Endothelial cell of umbilical vein (primary cell): Measurements from ENCODE around the gene ICAM5. TPM values are rescaled to one million over a fixed set of nuclear protein-coding genes. Genes with fewer than 3 reads are reported as not detected.

Experiments used
- BruUV-seq: library from RNA; stranded (reverse); fragments of 400-500 nt; replicated peaks from 2 replicates; lab custom pipeline; 2021; lab: Mats Ljungman, UMichigan
- CTCF ChIA-PET: fragments of 300-600, 350-600 bp; sonication (Branson Sonifier 250); formaldehyde crosslinking; loops from one replicate; lab custom pipeline; 2021; ENCODE audit warnings: antibody characterized with exemption, inconsistent platforms; lab: Charles Lee
- POLR2A ChIA-PET: fragments of 300-600, 350-600 bp; sonication (Branson Sonifier 250); formaldehyde crosslinking; loops from one replicate; lab custom pipeline; 2021; ENCODE audit warnings: antibody characterized with exemption, inconsistent platforms; lab: Charles Lee
- DNase-seq: peaks from one replicate; pipeline ENCODE4 v3.0.0-alpha.2; 2011; ENCODE audit warnings: low read depth, low spot score
- FAIRE-seq: peaks from 2 replicates; lab custom pipeline; 2011; peaks lifted over from hg19 to GRCh38; lab: Jason Lieb, UNC
- H2AFZ ChIP-seq: 2 replicates; pipeline ENCODE4 v1.6.0; 2012; ENCODE audit warnings: low read depth, low read length, control low read depth, inconsistent platforms
- H3K27ac ChIP-seq: 2 replicates; pipeline ENCODE4 v1.5.1; 2011; ENCODE audit warnings: low read depth, mild to moderate bottlenecking, control low read depth, low read length, moderate library complexity; ENCODE audit not compliant: insufficient read depth
- H3K27me3 ChIP-seq, 2 experiments: 2 replicates each; pipeline versions ENCODE4 v1.6.0 to v1.6.1; 2011; ENCODE audit warnings: low read length in 2 of 2, mixed read lengths in 1 of 2; ENCODE audit not compliant: control insufficient read depth in 2 of 2, insufficient read depth in 2 of 2
- H3K36me3 ChIP-seq, 2 experiments: 2 replicates in 1 of 2; 3 replicates in 1 of 2; pipeline ENCODE4 v1.5.1; 2011; ENCODE audit warnings: low read length in 2 of 2, mild to moderate bottlenecking in 1 of 2, moderate library complexity in 1 of 2; ENCODE audit not compliant: control insufficient read depth in 2 of 2, insufficient read depth in 2 of 2; ENCODE audit errors: extremely low read depth in 1 of 2
- H3K4me1 ChIP-seq: 3 replicates; pipeline ENCODE4 v1.5.1; 2011; ENCODE audit warnings: mild to moderate bottlenecking, low read length; ENCODE audit not compliant: control insufficient read depth, insufficient read depth; ENCODE audit errors: extremely low read depth
- H3K4me2 ChIP-seq: 2 replicates; pipeline ENCODE4 v1.6.1; 2011; ENCODE audit warnings: low read length, control low read depth, mixed read lengths; ENCODE audit not compliant: insufficient read depth
- H3K4me3 ChIP-seq, 3 experiments: fragments of 200-600 bp in 1 of 3; sonication (generic), shearing (Covaris generic) in 1 of 3; replicated peaks in 1 of 3; 2 replicates each; pipeline ENCODE4 v1.5.1; 2011 to 2016; ENCODE audit warnings: control low read depth in 3 of 3, low read length in 3 of 3, mild to moderate bottlenecking in 2 of 3, inconsistent platforms in 1 of 3, low read depth in 1 of 3, moderate library complexity in 1 of 3; ENCODE audit not compliant: insufficient read depth in 1 of 3
- H3K79me2 ChIP-seq: 2 replicates; pipeline ENCODE4 v1.6.0; 2012; ENCODE audit warnings: low read length, inconsistent platforms; ENCODE audit not compliant: control insufficient read depth, insufficient read depth
- H3K9ac ChIP-seq: replicated peaks from 2 replicates; pipeline ENCODE3; 2011; ENCODE audit warnings: low read length, control low read depth; ENCODE audit not compliant: insufficient read depth; ENCODE audit errors: extremely low read depth
- H3K9me1 ChIP-seq: replicated peaks from 3 replicates; pipeline ENCODE4 v1.6.0; 2011; ENCODE audit warnings: mild to moderate bottlenecking, low read length; ENCODE audit not compliant: control insufficient read depth, insufficient read depth; ENCODE audit errors: extremely low read depth
- H3K9me3 ChIP-seq: replicated peaks from 2 replicates; pipeline ENCODE4 v1.5.1; 2012; ENCODE audit warnings: low read length, inconsistent platforms; ENCODE audit not compliant: control insufficient read depth, insufficient read depth
- H4K20me1 ChIP-seq: replicated peaks from 2 replicates; pipeline ENCODE3; 2011; ENCODE audit warnings: mild to moderate bottlenecking, low read length; ENCODE audit not compliant: control insufficient read depth, insufficient read depth; ENCODE audit errors: extremely low read depth
- EZH2 ChIP-seq: IDR thresholded peaks from 2 replicates; pipeline ENCODE4 v1.6.1; 2012; ENCODE audit warnings: borderline replicate concordance, low read depth, mild to moderate bottlenecking, moderate library complexity, low read length, inconsistent platforms; ENCODE audit not compliant: severe bottlenecking
- FOS ChIP-seq: IDR thresholded peaks from 2 replicates; pipeline ENCODE4 v1.6.1; 2011; ENCODE audit warnings: mild to moderate bottlenecking, low read length, moderate library complexity, borderline replicate concordance; ENCODE audit not compliant: insufficient read depth
- GATA2 ChIP-seq: IDR thresholded peaks from 2 replicates; pipeline ENCODE4 v1.7.0; 2011; ENCODE audit warnings: low read depth, mild to moderate bottlenecking, moderate library complexity, mixed read lengths, low read length; ENCODE audit not compliant: insufficient read length, insufficient read depth
- JUN ChIP-seq: IDR thresholded peaks from 2 replicates; pipeline ENCODE4 v1.6.1; 2011; ENCODE audit warnings: borderline replicate concordance, low read depth; ENCODE audit not compliant: insufficient read length, insufficient read depth
- MYC ChIP-seq: IDR thresholded peaks from one replicate; pipeline ENCODE4 v1.6.1; 2011; ENCODE audit warnings: mild to moderate bottlenecking, low read depth, low read length
- POLR2A ChIP-seq: IDR thresholded peaks from 2 replicates; pipeline ENCODE4 v1.6.1; 2012; ENCODE audit warnings: low read depth, mild to moderate bottlenecking, control low read depth, low read length
- POLR2AphosphoS5 ChIP-seq: IDR thresholded peaks from 2 replicates; pipeline ENCODE4 v1.6.1; 2012; ENCODE audit warnings: low read depth, mild to moderate bottlenecking, control low read depth, low read length, moderate library complexity; ENCODE audit not compliant: insufficient read depth
- dilution Hi-C: fragments of 300-500 bp; cut with MboI; formaldehyde crosslinking; loops from one replicate; pipeline ENCODE4 v1.15.0; 2019; ENCODE audit warnings: low sequenced_read_pairs; ENCODE audit not compliant: extremely low pct_ligation_motif_present
- intact Hi-C: fragments of 100-400 bp; cut with micrococcal nuclease; formaldehyde crosslinking; loops from one replicate; pipeline ENCODE4 v1.10.0; 2022
- polyA plus RNA-seq, 4 experiments: library from polyadenylated mRNA; depleted of rRNA in 3 of 4; stranded (reverse) in 3 of 4; unstranded in 1 of 4; fragments of >200 nt; gene quantifications; 2 replicates each; pipeline versions ENCODE4 v1.2.1 to v1.2.3, GENCODE V29; 2011 to 2012; ENCODE audit warnings: missing spikeins in 1 of 4
- total RNA-seq: library from RNA; stranded (reverse); gene quantifications from 2 replicates; pipeline ENCODE4 v1.2.3, GENCODE V29; 2021
- TF ChIP-seq, protein P1 (sequence below), 2 donors: IDR thresholded peaks; 1 replicate in 1 of 2; 2 replicates in 1 of 2; pipeline ENCODE4 v1.5.1; 2011; ENCODE audit warnings: low read length in 2 of 2, mild to moderate bottlenecking in 2 of 2, moderate library complexity in 2 of 2, control low read depth in 1 of 2, inconsistent platforms in 1 of 2, low read depth in 1 of 2; ENCODE audit not compliant: insufficient read depth in 1 of 2; ENCODE audit errors: extremely low read depth in 1 of 2
- TF ChIP-seq, protein P2 (sequence below): IDR thresholded peaks from 2 replicates; pipeline ENCODE4 v1.6.1; 2011; ENCODE audit not compliant: insufficient read depth, insufficient read length

ICAM5 gene
- total and polyA plus RNA-seq, 2 donors (not counting 3 experiments of a cell fraction or from before 2014, with no cell fraction given), result 0.10 to 0.40 TPM

DNA sequence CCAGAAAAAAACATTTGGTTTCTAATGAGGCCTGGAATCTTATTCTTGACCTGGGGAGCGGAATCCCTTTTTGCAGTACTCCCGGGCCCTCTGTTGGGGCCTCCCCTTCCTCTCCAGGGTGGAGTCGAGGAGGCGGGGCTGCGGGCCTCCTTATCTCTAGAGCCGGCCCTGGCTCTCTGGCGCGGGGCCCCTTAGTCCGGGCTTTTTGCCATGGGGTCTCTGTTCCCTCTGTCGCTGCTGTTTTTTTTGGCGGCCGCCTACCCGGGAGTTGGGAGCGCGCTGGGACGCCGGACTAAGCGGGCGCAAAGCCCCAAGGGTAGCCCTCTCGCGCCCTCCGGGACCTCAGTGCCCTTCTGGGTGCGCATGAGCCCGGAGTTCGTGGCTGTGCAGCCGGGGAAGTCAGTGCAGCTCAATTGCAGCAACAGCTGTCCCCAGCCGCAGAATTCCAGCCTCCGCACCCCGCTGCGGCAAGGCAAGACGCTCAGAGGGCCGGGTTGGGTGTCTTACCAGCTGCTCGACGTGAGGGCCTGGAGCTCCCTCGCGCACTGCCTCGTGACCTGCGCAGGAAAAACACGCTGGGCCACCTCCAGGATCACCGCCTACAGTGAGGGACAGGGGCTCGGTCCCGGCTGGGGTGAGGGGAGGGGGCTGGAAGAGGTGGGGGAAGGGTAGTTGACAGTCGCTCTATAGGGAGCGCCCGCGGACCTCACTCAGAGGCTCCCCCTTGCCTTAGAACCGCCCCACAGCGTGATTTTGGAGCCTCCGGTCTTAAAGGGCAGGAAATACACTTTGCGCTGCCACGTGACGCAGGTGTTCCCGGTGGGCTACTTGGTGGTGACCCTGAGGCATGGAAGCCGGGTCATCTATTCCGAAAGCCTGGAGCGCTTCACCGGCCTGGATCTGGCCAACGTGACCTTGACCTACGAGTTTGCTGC, 2.7 kb upstream of the ICAM5 start, which contains the start of gene ICAM4:
TSS of gene ICAM4 (plus strand) at position 153 of the 935 bp plus-strand sequence. CDS start at position 211, 58 bp downstream.
- TF ChIP-seq POLR2AphosphoS5 (peak; percentile 32), POLR2A (no peak), EZH2 (peak; percentile 26)
- CTCF ChIA-PET, result interaction anchor here (0.6 to 4.1 kb wide), 9 partner anchors 13 to 141 kb away, joined by 3 to 14 read pairs (median 3); partner anchors contain the start of gene ICAM1
- Histone ChIP-seq H3K9ac (no peak within 1 kb of the TSS), H3K36me3 (peaks cover 0 to 4% of the 10 kb centered on the region in 2 experiments), H3K4me2 (peak within 1 kb of the TSS; percentile 14), H3K4me1 (peaks cover 27% of the 10 kb centered on the region), H2AFZ (peak within 1 kb of the TSS; percentile 33), H3K27me3 (peaks cover 18 to 30% of the 10 kb centered on the region in 2 experiments), H3K4me3 (no peak within 1 kb of the TSS), H3K9me3 (no peaks in the 10 kb centered on the region), H3K79me2 (no peaks in the 10 kb centered on the region), H4K20me1 (no peaks in the 10 kb centered on the region), H3K27ac (no peak within 1 kb of the TSS), H3K9me1 (no peaks in the 10 kb centered on the region)
- peak; percentile 49 for DNase-seq
- POLR2A ChIA-PET, result interaction anchor here (1.9 kb wide), 1 partner anchor 17 kb away, joined by 6 read pairs; the partner anchor contains the start of gene ICAM1
- intact Hi-C loops, result loop anchor here (2.0 kb wide), 1 partner anchor 16 kb away; the partner anchor contains the start of gene ICAM1
- no peak for FAIRE-seq
- dilution Hi-C loops, result no loop called here
- BruUV-seq, result no TSS peak

DNA sequence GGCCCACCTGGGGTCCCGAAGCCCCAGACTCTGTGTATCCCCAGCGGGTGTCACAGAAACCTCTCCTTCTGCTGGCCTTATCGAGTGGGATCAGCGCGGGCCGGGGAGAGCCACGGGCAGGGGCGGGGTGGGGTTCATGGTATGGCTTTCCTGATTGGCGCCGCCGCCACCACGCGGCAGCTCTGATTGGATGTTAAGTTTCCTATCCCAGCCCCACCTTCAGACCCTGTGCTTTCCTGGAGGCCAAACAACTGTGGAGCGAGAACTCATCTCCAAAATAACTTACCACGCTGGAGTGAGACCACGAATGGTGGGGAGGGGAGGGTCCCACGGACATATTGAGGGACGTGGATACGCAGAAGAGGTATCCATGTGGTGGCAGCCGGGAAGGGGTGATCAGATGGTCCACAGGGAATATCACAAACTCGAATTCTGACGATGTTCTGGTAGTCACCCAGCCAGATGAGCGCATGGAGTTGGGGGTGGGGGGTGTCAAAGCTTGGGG, 1.0 kb upstream of the ICAM5 start:
- ChIA-PET POLR2A (interaction anchor here (1.8 kb wide), 1 partner anchor 18 kb away, joined by 10 read pairs; the partner anchor contains the start of gene ICAM1), CTCF (interaction anchor here (1.0 to 2.4 kb wide), 5 partner anchors 12 to 128 kb away, joined by 3 to 29 read pairs (median 11); partner anchors contain the start of gene ICAM1)
- Histone ChIP-seq H2AFZ (peak overlapping the region; percentile 81), H3K27ac (no peak overlapping the region), H3K9ac (no peak overlapping the region), H3K27me3 (peaks cover 32 to 45% of the 10 kb centered on the region in 2 experiments), H4K20me1 (no peaks in the 10 kb centered on the region), H3K79me2 (no peaks in the 10 kb centered on the region), H3K36me3 (peaks cover 0 to 4% of the 10 kb centered on the region in 2 experiments), H3K9me3 (no peaks in the 10 kb centered on the region), H3K9me1 (no peaks in the 10 kb centered on the region), H3K4me1 (peaks cover 27% of the 10 kb centered on the region), H3K4me3 (no peak overlapping the region), H3K4me2 (peak overlapping the region; percentile 51)
- FAIRE-seq, result no peak
- intact Hi-C loops (no loop called here), dilution Hi-C loops (no loop called here)
- BruUV-seq, result no TSS peak
- no peak for DNase-seq
- TF ChIP-seq FOS (no peak), MYC (no peak), POLR2AphosphoS5 (no peak), EZH2 (no peak), JUN (no peak), GATA2 (no peak), POLR2A (no peak)
- TF ChIP-seq, protein P1, sequence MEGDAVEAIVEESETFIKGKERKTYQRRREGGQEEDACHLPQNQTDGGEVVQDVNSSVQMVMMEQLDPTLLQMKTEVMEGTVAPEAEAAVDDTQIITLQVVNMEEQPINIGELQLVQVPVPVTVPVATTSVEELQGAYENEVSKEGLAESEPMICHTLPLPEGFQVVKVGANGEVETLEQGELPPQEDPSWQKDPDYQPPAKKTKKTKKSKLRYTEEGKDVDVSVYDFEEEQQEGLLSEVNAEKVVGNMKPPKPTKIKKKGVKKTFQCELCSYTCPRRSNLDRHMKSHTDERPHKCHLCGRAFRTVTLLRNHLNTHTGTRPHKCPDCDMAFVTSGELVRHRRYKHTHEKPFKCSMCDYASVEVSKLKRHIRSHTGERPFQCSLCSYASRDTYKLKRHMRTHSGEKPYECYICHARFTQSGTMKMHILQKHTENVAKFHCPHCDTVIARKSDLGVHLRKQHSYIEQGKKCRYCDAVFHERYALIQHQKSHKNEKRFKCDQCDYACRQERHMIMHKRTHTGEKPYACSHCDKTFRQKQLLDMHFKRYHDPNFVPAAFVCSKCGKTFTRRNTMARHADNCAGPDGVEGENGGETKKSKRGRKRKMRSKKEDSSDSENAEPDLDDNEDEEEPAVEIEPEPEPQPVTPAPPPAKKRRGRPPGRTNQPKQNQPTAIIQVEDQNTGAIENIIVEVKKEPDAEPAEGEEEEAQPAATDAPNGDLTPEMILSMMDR (IDR thresholded peaks at IDR 0.05; ENCODE audit: extremely low read depth in 1 of 2, insufficient read depth in 1 of 2, low read depth in 1 of 2, low read length in 2 of 2), result no peak
- TF ChIP-seq, protein P2, sequence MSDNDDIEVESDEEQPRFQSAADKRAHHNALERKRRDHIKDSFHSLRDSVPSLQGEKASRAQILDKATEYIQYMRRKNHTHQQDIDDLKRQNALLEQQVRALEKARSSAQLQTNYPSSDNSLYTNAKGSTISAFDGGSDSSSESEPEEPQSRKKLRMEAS, result no peak
